GM18858 (cell line): ENCODE results near the gene ST8SIA2.

ENCODE experiments used
- ATAC-seq: cut with Tn5 transposase; IDR thresholded peaks from one replicate; pipeline ENCODE4 v1.9.1; 2021; ENCODE audit not compliant: unreplicated experiment

The ST8SIA2 gene

DNA sequence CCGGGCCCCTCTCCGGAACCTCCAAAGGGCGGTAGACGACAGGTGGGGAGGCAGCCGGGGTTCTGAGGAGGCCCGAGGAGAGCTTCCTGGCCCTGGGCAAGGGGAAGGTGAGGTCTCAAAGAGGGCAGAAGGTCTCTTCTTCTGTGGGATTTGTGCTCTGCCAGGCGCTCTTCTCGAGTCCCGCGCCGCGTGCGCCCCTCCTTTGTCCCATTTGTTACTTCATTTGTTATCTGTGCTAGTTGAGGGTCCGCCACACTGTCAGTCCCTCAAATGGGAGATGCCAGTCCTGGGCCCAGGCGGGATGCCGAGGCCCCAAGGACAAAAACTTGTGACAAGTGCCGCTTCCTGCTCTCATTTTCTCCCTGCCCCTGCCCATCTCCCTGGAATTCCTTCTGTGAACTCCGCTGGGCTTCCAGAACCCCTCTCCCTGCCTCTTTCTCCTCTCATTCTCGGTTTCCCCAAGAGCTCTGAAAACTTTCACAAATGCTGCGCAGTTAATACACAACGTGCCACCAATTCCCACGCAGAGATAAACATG, 1.5 kb downstream of the ST8SIA2 start:
- ATAC-seq = no peak

DNA sequence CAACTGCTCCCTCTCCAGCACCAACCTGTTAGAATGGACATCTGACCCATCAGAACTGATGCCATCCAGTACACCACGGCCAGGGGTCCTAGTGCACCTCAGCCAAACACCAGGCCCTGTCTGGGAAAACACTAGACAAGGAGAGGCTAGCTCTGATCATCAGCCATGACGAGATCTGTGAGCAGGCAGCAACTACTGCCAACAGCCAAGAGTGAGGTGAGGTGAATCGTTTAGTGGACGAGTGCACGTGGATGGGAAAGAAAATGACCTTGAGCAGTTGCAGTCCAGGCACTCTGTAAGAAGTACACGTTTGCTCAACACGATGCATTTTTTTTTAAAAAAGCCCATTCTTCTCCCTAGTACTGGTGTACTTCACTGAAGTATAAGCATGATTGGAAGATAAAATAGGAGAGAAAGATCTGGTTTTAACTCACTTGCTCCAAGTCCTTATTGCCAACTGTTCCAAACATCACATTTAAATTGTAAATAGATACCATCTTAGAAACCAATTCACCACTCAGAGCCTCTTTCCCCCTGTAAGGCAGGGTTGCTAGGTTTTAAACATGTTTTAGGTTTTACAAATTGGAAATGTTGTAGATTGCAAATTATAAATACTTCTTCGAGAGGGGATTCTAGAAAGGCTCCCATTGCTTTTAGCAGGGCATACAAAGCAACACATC, 5.7 kb downstream of the ST8SIA2 start:
- no peak for ATAC-seq

DNA sequence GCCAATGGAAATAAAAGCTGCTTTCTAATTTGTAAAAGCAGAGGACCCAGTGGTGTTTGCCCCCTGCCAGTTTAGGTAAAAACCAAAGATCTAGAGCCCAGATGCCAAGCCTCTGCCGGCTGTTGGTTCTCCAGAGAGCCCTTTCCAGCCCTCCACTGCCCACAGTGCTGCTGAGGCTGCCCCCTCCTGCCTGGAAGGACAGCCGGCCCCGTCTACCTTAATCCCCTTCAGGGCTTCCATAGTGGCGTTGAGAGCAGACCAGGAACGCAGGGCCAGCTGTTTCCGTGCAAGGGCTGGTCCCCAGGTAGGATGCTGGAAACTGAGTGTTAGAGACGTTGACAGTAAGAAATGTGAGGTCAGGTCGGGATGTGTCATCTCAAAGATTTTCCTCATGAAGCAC, 6.9 kb downstream of the ST8SIA2 start:
- ATAC-seq = no peak

DNA sequence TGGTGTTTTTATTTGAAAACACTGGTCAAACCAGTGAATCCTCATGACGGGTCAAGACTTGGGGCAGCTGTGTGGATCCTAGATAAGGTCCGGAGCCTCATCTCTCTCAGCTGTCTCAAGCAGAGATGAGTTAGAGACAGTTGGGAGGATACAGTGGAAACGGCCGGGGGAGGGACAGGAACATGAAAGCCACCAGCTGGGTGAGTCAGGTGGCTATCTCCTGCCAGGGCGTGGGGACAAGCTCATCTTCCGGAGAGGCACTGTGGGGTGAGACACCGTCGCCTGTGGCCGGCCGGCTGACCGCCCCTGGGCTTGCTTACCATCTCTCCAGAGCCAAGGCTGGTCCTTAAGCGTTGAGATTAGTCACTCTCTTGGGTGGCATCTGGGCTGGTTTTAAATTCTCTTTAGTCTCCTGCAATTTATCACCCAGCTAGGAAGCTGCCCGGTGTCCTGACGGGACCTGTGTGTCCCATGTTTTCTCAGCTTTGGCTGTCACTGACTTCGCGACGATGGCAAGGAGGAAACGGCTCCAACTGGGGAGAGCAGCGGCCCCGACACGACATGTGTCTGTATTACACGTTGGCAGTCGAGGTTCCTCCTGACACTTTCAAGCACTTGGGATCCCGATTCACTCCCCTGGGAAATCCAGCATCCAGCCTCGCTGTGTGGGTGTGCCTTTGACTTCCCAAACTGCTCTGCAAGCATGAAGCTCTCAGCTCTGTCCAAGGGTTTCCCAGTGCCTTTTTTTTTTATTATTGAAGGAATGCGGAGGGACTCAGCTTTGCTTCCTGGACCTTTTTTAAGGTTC, 7.5 kb downstream of the ST8SIA2 start:
- no peak for ATAC-seq

DNA sequence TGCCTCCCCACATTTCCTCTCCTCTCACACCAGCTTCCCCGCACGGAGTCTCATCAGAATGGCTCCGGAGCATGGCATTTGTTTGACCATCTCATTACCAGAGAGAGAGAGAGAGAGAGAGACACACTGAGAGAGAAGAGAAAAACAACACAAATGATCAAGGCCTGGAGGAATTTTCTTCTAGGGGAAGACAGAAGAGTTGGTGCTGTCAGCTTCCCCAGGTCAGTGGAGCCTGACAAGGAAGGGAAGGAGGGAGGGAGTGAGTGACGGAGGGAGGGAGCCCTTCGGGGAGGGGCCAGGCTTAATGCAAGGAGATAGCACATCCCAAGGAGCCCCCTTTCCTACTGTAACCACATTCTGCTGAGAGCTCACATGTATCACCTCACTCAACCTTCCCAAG, 9.1 kb downstream of the ST8SIA2 start:
- ATAC-seq = no peak

DNA sequence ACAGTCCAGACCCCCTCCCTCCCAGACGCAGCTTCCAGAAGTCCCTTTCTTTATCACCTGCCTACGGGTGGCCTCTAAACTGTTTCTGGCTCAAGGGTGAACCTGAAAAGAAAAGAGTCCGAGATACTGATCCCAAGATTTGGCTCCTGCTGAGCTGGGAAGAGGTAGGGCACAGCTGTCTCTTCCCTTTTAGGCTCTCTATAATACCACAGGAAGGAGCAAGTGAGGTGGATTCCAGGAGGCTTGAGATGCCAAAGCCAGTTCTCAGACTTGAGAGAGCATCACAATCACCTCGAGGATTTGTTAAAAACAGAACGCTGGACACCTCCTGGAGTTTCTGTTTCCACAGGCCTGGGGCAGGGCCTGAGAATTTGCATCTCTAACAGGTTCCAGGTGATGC, 12.3 kb downstream of the ST8SIA2 start:
- ATAC-seq = no peak

DNA sequence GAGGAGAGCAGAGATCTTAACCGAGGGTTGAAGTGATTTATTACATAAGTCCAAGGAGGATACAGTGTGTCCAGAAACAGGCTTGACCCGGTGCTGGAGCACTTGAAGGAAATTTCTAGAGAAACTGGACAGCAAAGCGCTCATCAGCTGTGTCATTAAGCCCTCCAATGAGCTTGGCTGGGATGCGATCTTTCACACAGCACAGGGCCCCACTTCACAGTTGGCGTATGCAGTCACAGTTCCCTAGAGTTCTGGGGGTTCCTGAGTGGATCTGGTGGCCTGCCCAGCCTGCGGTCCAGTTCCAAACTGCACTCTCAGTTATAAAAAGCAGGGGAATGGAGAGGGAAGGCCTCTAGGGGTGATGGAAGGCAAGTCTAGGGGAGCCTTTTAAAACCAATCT, 13.6 kb downstream of the ST8SIA2 start:
- no peak for ATAC-seq

DNA sequence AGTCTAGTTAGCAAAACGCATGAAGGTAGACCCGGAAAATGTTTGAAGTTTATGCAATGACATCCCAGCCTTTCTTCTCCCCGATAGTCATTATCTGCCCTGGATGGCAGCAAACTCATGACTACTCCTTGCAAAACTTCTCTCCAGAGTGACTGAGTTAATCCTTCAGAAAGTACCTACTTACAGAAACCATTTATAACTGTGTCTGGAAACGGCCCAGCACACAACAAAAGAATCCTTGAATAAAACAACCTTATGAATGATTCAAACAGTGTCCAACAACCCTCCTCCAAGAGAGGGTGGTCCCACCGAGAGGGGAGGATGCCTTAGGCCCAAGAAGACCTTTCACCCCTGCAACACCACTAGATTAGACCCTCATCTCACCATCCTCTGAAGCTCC, 14.2 kb downstream of the ST8SIA2 start:
- no peak for ATAC-seq

DNA sequence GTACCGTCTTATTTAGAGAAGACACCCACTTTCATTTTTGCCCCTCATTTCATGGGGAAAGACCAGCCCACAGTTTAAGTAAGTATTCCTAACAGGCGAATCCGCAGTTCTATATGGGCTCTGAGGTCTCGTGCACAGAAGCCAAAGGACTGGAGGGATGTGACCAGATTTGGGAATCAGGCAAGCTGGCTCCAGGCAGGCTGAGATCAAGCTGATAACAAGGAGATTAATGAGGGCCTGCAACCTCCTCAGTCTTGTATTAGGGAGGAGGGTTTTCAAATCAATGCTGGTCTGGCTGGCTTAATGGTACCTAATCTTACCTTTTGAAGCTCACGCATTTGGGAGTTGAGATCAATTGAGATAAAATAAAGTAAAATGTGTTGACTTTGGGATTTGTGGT, 15.3 kb downstream of the ST8SIA2 start:
- no peak for ATAC-seq

DNA sequence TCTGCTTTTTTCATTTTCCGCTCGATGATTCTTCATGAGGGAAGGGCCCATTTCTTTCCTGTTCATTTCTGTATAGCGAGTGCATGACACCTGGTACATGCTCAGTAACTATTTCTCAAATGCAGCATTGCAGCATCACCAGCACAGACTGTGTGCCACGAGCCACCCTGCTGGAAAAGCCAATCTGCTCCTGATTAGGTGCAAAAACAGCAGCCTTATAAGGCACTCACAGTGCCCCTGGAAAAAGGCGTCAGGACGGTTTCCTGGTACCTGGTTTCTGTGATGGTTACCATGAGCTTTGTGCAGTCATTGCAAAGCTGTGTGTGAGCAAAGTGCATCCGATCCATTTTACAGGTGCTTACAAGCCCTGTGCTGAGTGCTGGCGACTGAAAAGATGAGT, 15.8 kb downstream of the ST8SIA2 start:
- no peak for ATAC-seq

DNA sequence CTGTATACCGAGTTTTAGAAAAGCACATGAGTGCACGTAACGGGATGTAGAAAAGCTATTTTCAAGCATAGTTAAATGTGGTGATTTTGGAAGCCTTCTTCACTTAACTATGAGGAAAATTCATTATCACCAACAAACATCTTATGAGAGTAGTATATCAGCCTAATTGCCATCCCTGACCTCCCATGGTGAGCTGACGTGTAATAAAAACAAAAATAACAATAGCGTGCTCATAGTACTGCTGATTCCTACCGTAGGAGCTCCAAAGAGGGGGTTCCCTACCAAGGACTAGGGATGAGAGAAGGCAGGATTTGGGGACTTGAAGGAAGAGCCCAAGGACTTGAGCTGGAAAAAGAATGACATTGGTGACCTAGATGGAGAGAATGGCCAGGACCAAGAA, 16.9 kb downstream of the ST8SIA2 start:
- ATAC-seq = no peak

DNA sequence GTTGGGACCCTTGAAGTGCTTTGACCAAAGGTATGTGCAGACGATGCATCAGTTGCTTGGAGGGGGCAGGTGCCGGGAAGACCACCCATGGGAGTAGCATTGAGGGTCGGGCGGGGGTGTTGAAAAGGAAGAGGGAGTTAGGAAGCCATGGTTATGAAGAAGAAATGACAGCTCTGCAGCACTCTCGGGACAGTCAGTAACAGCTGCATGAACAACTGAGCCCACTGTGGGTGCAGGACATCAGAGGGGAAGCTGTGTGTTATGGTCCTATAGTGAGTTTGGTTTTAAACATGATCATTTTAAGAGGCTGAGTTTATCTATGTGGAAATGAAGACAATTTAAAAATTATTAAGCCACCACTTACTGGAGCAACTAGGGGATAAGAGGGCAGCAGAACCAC, 17.6 kb downstream of the ST8SIA2 start:
- no peak for ATAC-seq

DNA sequence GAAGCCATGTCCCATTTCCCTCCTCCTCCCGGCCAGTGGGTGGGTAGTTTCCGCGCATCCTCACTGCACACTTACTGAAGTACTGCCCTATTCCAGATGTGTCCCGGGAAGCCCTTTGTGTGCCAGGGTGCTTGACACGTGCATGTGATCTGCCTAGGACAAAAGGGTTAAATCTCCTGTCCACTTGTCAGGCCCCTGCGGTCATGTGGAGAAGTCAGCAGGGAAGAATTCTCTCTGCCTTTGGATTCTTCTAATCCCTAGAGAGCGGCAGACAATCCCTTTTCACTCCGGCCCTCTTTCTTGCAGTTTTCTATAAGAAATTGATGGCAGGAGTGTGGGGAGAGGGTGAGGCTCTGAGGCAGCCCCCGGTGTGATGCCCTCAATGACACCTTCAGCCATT, 19.8 kb downstream of the ST8SIA2 start:
- no peak for ATAC-seq

DNA sequence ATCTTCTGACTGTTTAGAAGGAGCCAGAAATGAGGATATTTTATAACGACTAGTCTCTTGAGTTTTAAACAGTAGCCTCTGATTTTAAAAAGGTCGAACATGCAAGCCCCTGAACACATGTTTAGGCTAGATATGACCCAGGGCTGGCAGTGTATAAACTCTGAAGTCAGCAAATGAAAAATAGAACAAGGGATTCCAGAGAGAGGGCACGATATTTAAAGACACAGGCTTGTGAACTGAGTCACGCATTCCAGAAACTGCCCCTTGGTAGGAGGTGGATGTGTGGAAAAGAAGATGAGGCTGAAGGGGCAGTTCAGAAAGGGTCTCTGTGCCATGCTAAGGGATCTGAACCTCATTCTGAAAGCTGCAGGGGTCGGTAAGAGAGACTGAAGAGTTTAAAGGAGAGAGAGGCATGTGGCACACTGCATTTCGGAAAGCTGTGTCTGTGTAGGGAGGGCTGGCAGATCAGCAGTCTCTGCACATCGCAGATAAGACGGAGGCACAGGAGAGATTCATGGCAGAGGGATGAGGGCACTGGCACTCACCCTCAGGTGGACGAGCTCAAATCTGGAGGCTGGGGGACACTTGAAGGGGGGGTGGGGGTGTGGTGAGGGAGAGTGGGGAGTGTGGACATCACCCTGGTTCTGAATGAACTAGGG, 22.1 kb downstream of the ST8SIA2 start:
- no peak for ATAC-seq

DNA sequence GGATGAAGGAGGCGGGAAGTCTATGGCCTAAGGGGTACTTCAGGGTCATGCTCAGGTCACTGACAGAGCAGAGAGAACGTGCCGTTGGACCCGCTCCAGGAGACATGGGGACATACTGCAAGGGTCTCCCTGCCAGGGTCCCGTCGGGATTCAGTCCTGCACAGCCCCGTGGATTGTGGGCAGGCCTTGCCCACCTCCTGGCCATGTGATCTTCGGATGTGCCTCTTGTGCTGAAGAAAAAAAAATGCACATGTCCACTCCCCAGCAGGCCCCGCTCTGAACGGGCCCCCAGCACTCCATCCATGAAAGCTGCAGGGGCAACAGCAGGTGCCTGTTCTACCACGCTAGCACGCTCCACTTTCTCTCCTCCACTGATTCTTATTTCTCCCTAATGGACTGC, 22.9 kb downstream of the ST8SIA2 start:
- no peak for ATAC-seq

DNA sequence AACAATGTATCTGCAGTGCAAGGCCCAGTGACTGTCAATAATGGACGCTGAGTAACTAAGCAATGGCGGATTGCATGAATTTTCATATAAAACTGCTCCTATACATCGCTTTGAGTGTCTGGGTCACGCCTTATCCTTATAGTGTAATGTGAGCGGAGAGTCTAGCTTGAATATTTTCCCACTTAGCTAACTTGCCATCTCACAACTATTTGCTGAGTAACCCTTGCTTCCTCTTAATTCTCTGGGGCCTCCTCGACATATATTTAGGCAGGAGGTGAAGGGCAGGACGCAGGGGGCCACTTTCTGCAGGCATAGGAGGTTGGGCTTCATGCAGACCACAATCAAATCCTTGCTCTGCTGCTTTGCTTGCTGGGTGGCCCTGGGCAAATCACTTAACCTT, 24.0 kb downstream of the ST8SIA2 start:
- no peak for ATAC-seq

DNA sequence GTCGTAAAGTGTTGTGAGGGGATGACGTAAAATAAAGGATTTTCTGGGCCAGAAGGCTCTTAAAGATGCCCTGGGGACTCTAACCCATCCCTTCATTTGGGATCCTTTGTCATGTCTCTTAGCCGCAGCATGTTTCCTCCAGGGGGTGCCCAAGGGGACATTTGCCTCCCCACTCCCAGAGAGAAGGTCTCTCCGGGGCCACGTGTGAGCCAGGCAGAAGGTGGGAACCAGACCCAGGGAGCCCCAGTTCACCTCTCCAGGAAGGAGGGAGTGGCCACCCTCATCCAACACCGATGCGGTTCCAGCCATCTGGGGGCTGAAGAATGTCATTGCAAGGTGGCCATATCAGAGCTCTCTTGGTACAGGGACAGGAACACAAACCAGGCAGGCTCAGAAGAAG, 25.2 kb downstream of the ST8SIA2 start:
- ATAC-seq = no peak

DNA sequence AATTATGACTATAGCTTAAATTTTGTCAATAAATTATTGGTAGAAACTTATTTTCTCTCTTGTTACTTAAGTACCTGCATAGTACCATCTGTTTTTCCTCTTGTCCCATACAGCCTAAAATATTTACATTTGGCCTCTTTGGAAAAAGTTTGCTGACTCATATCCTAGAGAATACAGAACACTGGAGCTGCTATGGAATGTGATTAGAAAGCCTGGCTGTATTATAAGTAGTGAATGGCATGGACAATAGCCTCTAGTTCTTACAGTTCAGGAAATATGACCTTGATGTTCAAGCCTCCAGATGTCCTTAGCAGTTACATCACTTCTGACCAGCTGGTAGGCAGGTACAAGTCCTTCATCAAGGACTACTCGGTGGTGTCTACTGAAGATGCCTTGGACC, 28.3 kb downstream of the ST8SIA2 start:
- no peak for ATAC-seq

DNA sequence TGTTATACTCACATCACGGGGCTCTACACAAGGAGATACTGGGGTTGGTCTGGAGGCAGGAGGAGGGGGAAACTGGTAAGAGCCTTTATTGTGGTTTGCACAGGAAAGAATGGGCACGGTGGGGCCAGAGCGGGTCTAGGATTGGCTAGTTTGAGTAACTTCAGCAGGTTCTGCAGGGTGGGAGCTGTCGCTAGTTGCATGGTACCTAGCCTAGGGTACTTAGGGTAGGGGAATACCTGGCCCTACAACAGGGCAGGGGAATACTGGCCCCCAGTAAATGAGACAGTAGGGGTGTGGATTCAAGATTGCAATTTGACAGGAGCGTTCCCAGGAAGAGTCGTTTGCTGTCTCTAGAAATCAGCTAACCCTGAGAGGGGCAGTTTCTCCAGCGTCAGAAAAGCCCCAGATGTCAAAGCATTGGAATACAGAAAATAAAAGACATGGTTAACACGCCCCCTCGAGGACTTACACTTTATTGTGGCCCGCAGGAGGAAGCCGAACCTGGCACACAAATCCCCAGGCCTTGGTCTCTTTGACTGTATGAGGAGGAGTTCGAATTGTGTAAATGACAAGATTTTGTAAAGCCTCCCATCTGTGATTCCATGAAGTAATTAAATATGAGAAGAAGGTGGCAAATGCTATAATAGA, 32.0 kb downstream of the ST8SIA2 start:
- ATAC-seq = no peak

DNA sequence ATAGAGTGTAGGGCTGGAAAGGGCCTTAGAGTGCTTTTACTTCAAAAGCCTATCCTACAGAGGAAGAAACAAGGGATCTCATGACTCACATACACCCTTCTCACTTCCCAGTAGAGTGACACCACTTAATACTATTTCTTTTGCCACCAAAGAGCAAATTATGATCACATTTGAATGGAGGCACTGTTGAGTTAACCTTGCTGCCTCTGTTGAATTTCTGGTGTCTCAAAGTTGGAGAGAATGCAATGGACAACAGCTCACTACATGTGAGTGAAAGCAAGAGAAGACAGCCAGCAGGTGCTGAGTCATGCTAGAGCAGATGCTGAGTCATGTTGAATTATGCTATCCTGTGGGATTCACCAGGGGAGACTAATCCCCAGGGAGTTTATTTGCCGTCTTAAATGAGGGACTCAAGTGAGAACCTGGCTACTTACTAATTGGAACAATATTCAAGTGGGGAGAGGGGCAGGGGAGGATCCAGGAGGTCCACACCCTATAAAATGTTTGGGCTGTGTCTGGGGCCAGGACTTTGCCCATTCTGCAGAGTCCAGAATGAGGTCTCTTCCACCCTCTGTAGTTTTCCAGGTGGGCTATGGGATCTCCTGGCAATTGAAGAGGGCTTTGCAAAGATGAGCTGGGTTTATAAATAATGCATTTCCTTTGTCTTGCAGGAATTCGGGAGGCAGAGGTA, 35.8 kb downstream of the ST8SIA2 start:
- ATAC-seq = no peak

DNA sequence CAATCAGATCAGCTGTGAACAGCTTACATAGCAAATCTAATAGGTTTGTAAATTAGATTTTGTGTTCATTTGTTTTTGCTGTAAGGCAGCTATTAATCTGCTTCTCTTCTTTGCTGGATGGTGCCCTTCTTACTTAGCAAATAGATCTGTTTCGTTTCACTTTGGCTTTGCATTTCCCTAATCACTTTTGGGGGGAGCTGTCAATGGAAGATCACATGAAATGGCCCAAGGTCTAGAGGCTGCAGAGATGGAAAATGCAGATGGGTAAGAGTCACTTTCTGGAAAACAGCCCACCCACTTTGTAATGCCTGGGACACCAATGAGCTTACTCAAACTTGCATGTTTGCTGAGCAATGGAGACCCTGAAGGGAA, 36.4 kb downstream of the ST8SIA2 start:
- no peak for ATAC-seq
